Upper lobe of left lung (tissue), 6 donors: Measurements from ENCODE around the gene SMAD7. TPM values are rescaled to one million over a fixed set of nuclear protein-coding genes. Genes with fewer than 3 reads are reported as not detected.
A peak's percentile ranks its signal among the peaks of the same experiment; 100 is the strongest.

Source experiments
- ATAC-seq, 2 donors: fragments of 200-7000 bp; cut with Tn5 transposase; one replicate each; pipeline ENCODE4 v1.9.1; 2022; ENCODE audit warnings: mild to moderate bottlenecking in 2 of 2, moderate library complexity in 2 of 2; ENCODE audit not compliant: low FRiP score in 2 of 2
- DNase-seq, 2 donors: peaks; one replicate each; pipeline ENCODE4 v3.0.0-alpha.2; 2019 to 2020
- H3K27ac ChIP-seq, 4 donors: fragments of 200-600 bp; sonication (generic); one replicate each; pipeline ENCODE4 v1.5.1; 2016 to 2019
- H3K27me3 ChIP-seq, 4 donors: fragments of 200-600 bp; sonication (generic); one replicate each; pipeline ENCODE4 v1.5.1; 2017 to 2019
- H3K36me3 ChIP-seq, 4 donors: fragments of 200-600 bp; sonication (generic); one replicate each; pipeline ENCODE4 v1.5.1; 2016 to 2019
- H3K4me1 ChIP-seq, 4 donors: fragments of 200-600 bp; sonication (generic); one replicate each; pipeline ENCODE4 v1.5.1; 2018 to 2019
- H3K4me3 ChIP-seq, 4 donors: fragments of 200-600 bp; sonication (generic); one replicate each; pipeline ENCODE4 v1.5.1; 2017 to 2019; ENCODE audit warnings: mild to moderate bottlenecking in 2 of 4, moderate library complexity in 1 of 4
- H3K9me3 ChIP-seq, 4 donors: fragments of 200-600 bp; sonication (generic); one replicate each; pipeline ENCODE4 v1.5.1; 2018 to 2019
- CTCF ChIP-seq, 6 experiments: fragments of 450-650 bp in 4 of 6; fragments of 200-600 bp in 2 of 6; sonication (generic) in 2 of 6; IDR thresholded peaks; one replicate each; pipeline ENCODE4 v1.5.1; 2016 to 2019; ENCODE audit warnings: antibody characterized with exemption in 6 of 6
- EP300 ChIP-seq, 4 donors: sonication (generic); formaldehyde crosslinking; IDR thresholded peaks; one replicate each; pipeline ENCODE4 v1.5.1; 2017; ENCODE audit warnings: antibody characterized with exemption in 4 of 4, control low read depth in 2 of 4
- POLR2A ChIP-seq, 4 donors: fragments of 450-650 bp; IDR thresholded peaks; one replicate each; pipeline ENCODE4 v1.5.1; 2016 to 2017; ENCODE audit warnings: antibody characterized with exemption in 4 of 4, mild to moderate bottlenecking in 2 of 4
- POLR2AphosphoS5 ChIP-seq, 2 donors: sonication (generic); formaldehyde crosslinking; IDR thresholded peaks; one replicate each; pipeline ENCODE4 v1.5.1; 2017; ENCODE audit warnings: antibody characterized with exemption in 2 of 2
- WGBS, 2 donors: methylation state at CpG; one replicate each; pipeline ENCODE4 v1.1.5; 2017 to 2018; 5-methylcytosine and 5-hydroxymethylcytosine counted together
- total RNA-seq, 6 donors: library from RNA; depleted of rRNA in 4 of 6; stranded (reverse); fragments of >200 nt in 4 of 6; gene quantifications; one replicate each; pipeline versions ENCODE4 v1.1.0 to v1.2.1, GENCODE V29; 2016 to 2021
- donor health status: DM: no; HTN: no; CAD: no; lungs with moderate emphysema.
- donor health status: DM: no; HTN: yes; CAD: no; lungs with severe emphysema.

SMAD7 gene
- total RNA-seq, 6 donors from 2014 or later, result 39.6 to 89.0 (median 61.5) TPM

GRCh38 chr18:48949050-48949605 is 1.6 kb downstream of the SMAD7 start:
- H3K36me3 ChIP-seq, result peaks cover 0 to 32% (median 7%) of the 10 kb centered on the region in 4 donors
- WGBS, 2 donors, result 0 to 1% methylated on average over 24 to 27 of the region's 27 CpGs
- H3K27me3 ChIP-seq, result no peaks in the 10 kb centered on the region
- peak overlapping the region; percentile 78 to 97 (median 94) for H3K4me3 ChIP-seq
- TF ChIP-seq POLR2A (IDR thresholded peaks at IDR 0.05), result no peak
- peaks cover 37 to 53% (median 44%) of the 10 kb centered on the region in 4 donors for H3K4me1 ChIP-seq
- H3K9me3 ChIP-seq, result no peaks in the 10 kb centered on the region
- H3K27ac ChIP-seq, result peak overlapping the region; percentile 95 to 98 (median 96)
- peak in 1 of 2 donors; percentile 1 for ATAC-seq
- no peak for DNase-seq

GRCh38 chr18:48948112-48949049 is 2.4 kb downstream of the SMAD7 start:
- ATAC-seq, result no peak
- H3K4me1 ChIP-seq, result peaks cover 38 to 57% (median 50%) of the 10 kb centered on the region in 4 donors
- DNase-seq, result peak; percentile 66 to 92

GRCh38 chr18:48947560-48947959 is 3.2 kb downstream of the SMAD7 start:
- Histone ChIP-seq H3K4me1 (peaks cover 42 to 58% (median 52%) of the 10 kb centered on the region in 4 donors), H3K27ac (peak overlapping the region; percentile 95 to 98 (median 96)), H3K27me3 (no peaks in the 10 kb centered on the region), H3K4me3 (peak overlapping the region; percentile 78 to 97 (median 94)), H3K36me3 (peaks cover 0 to 34% (median 7%) of the 10 kb centered on the region in 4 donors), H3K9me3 (no peaks in the 10 kb centered on the region)
- ATAC-seq (no peak), DNase-seq (peak in 1 of 2 donors; percentile 65)
- no peak for TF ChIP-seq EP300 (IDR thresholded peaks at IDR 0.05)
- TF ChIP-seq CTCF (IDR thresholded peaks at IDR 0.05), result no peak
- no peak for TF ChIP-seq POLR2AphosphoS5 (IDR thresholded peaks at IDR 0.05)
- TF ChIP-seq POLR2A (IDR thresholded peaks at IDR 0.05), result no peak
- 26 to 32% methylated on average over 3 of the region's 3 CpGs for WGBS, 2 donors

More at GRCh38 chr18:48948112-48949049, 2.4 kb downstream of the SMAD7 start:
- H3K27me3 ChIP-seq, result no peaks in the 10 kb centered on the region
- 1 to 3% methylated on average over 21 to 44 of the region's 52 CpGs for WGBS, 2 donors
- H3K4me3 ChIP-seq, result peak overlapping the region; percentile 78 to 97 (median 94)
- peak overlapping the region; percentile 95 to 98 (median 96) for H3K27ac ChIP-seq
- TF ChIP-seq EP300 (IDR thresholded peaks at IDR 0.05), result peak in 1 of 4 donors; percentile 14
- peak in 1 of 2 donors; percentile 61 for TF ChIP-seq POLR2AphosphoS5 (IDR thresholded peaks at IDR 0.05)
- peak in 2 of 6 experiments; percentile 9 to 13 for TF ChIP-seq CTCF (IDR thresholded peaks at IDR 0.05)
- TF ChIP-seq POLR2A (IDR thresholded peaks at IDR 0.05), result peak in 1 of 4 donors; percentile 33
- H3K36me3 ChIP-seq, result peaks cover 0 to 32% (median 7%) of the 10 kb centered on the region in 4 donors
- no peaks in the 10 kb centered on the region for H3K9me3 ChIP-seq

GRCh38 chr18:48947092-48947491 is 3.7 kb downstream of the SMAD7 start:
- peak overlapping the region; percentile 78 to 97 (median 94) for H3K4me3 ChIP-seq
- ATAC-seq (no peak), DNase-seq (peak in 1 of 2 donors; percentile 61)
- peaks cover 47 to 63% (median 57%) of the 10 kb centered on the region in 4 donors for H3K4me1 ChIP-seq
- H3K9me3 ChIP-seq, result no peaks in the 10 kb centered on the region
- peaks cover 0 to 38% (median 8%) of the 10 kb centered on the region in 4 donors for H3K36me3 ChIP-seq
- TF ChIP-seq POLR2AphosphoS5 (IDR thresholded peaks at IDR 0.05) (no peak), EP300 (IDR thresholded peaks at IDR 0.05) (no peak), CTCF (IDR thresholded peaks at IDR 0.05) (no peak), POLR2A (IDR thresholded peaks at IDR 0.05) (no peak)
- H3K27me3 ChIP-seq, result no peaks in the 10 kb centered on the region
- H3K27ac ChIP-seq, result peak overlapping the region; percentile 95 to 98 (median 96)
- 24 to 35% methylated on average over 10 of the region's 10 CpGs for WGBS, 2 donors

- ATAC-seq, result no peak
- Histone ChIP-seq H3K9me3 (no peaks in the 10 kb centered on the region), H3K4me3 (peak overlapping the region; percentile 6 to 97 (median 85)), H3K27ac (peak overlapping the region; percentile 95 to 98 (median 96)), H3K27me3 (no peaks in the 10 kb centered on the region), H3K36me3 (peaks cover 0 to 46% (median 12%) of the 10 kb centered on the region in 4 donors), H3K4me1 (peaks cover 54 to 70% (median 64%) of the 10 kb centered on the region in 4 donors)
- 21 to 38% methylated on average over 5 to 8 of the region's 8 CpGs for whole genome bisulfite sequencing, 2 donors
- TF ChIP-seq POLR2AphosphoS5 (IDR thresholded peaks at IDR 0.05) (no peak), POLR2A (IDR thresholded peaks at IDR 0.05) (peak in 1 of 4 donors; percentile 7), EP300 (IDR thresholded peaks at IDR 0.05) (peak in 1 of 4 donors; percentile 15), CTCF (IDR thresholded peaks at IDR 0.05) (no peak)
- peak in 1 of 2 donors; percentile 25 for DNase-seq
These were observed 4.4 kb downstream of the SMAD7 start for GRCh38 chr18:48946329-48946835.
